HG03469 (cell line): ENCODE measurements around the gene CMPK1.

Experiments
- ATAC-seq: cut with Tn5 transposase; IDR thresholded peaks from one replicate; pipeline ENCODE4 v1.9.1; 2021; ENCODE audit warnings: mild to moderate bottlenecking, moderate library complexity, moderate number of reproducible peaks; ENCODE audit not compliant: unreplicated experiment

The CMPK1 gene

GRCh38 chr1:47393141-47393540, 59.6 kb downstream of the CMPK1 start:
- no peak for ATAC-seq

GRCh38 chr1:47395433-47395832, 61.8 kb downstream of the CMPK1 start:
- ATAC-seq = no peak

GRCh38 chr1:47396671-47397196, 63.1 kb downstream of the CMPK1 start:
- no peak for ATAC-seq

- ATAC-seq = no peak
These were observed 65.7 kb downstream of the CMPK1 start for GRCh38 chr1:47399138-47399845.

GRCh38 chr1:47399846-47400155, 66.2 kb downstream of the CMPK1 start:
- no peak for ATAC-seq

DNA sequence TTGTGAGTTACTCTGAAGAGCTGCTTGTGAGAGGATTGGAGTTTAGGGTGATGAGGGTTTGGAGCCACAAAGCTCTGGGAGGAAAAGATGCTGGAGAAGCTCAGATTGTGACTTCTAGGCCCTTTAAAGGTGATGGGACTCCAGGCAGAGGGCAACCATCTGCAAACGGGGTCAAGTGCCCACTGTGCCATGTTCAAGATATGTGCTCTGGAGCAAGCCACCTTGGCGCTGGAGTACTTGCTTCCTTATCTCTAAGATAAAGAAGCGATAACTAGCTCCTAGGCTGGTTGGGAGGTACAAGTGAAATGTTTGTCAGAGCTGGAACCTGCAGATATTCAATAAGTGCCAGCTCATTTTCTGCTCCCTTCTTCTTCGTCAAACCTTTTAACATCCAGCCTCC, 68.2 kb downstream of the CMPK1 start:
- ATAC-seq = no peak

DNA sequence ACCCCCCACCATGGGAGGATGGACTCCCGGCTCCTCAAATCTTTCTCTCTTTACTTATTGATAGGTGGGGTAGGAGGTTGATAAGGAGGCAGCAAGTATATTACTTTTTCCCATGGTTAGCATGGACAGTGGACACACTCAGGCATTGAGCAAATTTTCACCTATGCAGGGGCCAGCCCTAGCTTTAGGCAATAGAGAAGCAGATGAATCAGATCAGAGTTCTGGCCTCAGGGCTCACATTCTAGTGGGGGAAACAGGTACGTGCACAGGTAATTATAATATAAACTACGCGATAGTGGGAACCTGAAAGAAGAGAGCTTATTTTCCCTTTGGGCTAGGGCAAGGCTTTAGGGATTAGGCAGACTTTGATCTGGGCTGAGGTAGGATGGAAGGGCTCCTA, 69.0 kb downstream of the CMPK1 start:
- ATAC-seq = no peak

- no peak for ATAC-seq
These were observed 69.8 kb downstream of the CMPK1 start for GRCh38 chr1:47403321-47403910.

DNA sequence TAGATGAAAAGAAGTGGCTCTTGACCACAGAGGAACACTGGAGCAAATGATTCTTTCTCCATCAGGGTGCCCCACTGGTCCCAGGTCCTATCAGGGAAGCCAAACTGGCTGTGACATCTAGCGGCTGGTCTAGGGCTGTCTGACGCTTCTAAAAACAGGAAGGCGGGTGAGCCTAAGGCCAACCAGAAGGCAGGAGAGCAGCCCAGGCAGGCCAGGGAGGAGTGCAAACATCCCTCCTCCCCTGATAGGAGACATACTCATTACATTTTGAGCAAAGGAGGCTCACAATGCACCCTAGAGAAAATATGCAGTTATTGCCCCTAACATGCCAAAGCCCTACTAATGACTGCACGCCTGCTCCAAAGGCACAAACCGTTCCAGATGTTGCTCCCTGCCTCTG, 72.1 kb downstream of the CMPK1 start:
- no peak for ATAC-seq

- no peak for ATAC-seq
These were observed 73.4 kb downstream of the CMPK1 start for GRCh38 chr1:47406966-47407365.

- ATAC-seq = no peak
These were observed 73.9 kb downstream of the CMPK1 start for GRCh38 chr1:47407481-47407880.

- no peak for ATAC-seq
These were observed 75.9 kb downstream of the CMPK1 start for GRCh38 chr1:47409311-47410067.

DNA sequence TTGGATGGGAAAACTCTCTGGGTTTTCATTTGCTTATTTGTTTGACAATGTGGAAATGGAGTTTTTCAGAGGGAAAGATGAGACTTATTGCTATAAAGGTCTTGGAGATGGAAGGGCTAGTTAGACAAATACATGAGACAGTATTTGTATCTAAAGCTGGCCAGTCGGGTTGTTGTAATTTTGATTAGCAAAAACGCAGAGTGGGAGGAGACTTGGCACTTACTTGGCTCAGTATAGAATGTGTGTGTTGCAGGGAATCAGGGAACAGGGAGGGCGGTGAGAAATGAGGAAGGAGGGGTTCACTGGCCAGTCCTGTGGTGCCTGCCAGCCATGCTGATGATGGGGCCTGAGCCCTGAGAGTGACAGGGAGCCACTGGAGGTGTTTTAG, 76.5 kb downstream of the CMPK1 start:
- ATAC-seq = no peak

GRCh38 chr1:47411436-47411835, 77.8 kb downstream of the CMPK1 start:
- ATAC-seq = no peak

DNA sequence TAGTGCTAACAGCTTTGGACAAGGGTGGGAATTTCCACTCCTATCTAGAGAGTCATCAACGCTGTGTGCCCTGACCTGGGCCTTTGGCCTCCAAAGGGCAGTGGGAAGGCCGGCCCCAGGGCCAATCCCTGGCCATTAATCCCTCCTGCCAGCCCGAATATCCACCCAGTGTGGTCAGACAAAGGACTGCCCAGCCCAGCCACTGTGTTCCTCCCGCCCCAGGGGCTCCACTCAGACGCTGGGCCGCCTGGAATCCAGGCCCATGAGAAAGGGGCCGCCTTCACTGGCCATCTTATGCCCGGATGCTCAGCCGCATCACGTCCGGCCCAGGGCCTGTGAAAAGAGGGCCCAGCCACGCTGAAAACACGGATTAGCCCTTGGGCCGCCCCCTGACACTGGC, 78.8 kb downstream of the CMPK1 start:
- no peak for ATAC-seq

DNA sequence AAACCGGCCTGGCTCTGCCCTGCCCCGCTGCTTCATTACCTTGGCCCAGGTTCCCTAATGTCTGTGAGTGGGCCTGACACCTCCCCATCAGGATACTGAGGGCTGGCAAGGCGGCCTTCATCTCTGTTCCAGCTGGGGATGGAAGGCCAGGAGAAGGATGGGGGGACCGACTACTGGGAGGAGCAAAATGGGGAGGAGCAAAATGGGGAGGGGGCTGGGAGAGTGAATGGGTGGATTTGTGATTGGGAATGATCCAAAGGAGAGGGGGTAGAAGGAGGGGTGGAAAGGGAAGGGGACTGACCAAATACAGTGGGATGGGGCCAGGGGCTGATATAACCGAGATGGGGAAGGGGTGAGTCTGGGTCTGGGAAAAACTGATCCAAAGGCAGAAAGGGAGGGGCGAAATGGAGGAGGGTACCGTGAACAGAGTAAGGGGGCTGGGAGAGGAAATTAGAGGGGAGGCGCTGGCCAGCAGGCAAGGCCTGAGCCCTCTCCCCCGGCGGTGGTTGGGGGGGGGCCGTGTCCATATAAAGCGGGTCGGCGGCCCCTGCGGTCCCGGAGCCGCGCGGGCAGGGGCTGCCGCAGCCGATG, 82.2 kb downstream of the CMPK1 start, which contains the start of gene FOXE3:
Gene FOXE3, plus strand, starts transcription at position 558 of the 591 bp plus-strand sequence. Its CDS starts 31 bp downstream, at position 589.
- ATAC-seq = no peak

GRCh38 chr1:47416319-47417169, 83.0 kb downstream of the CMPK1 start:
- ATAC-seq = no peak

GRCh38 chr1:47417170-47418044, 83.8 kb downstream of the CMPK1 start:
- ATAC-seq = no peak

- ATAC-seq = no peak
These were observed 84.5 kb downstream of the CMPK1 start for GRCh38 chr1:47418122-47418521.
